Dermis microvascular lymphatic vessel endothelial cell (primary cell): ENCODE data around the gene CCL21. TPM values are rescaled to one million over a fixed set of nuclear protein-coding genes. Genes with fewer than 3 reads are reported as not detected.
A peak's percentile ranks its signal among the peaks of the same experiment; 100 is the strongest.

Source experiments
- DNase-seq, 2 donors: peaks; one replicate each; pipeline versions ENCODE4 v3.0.0 to v3.0.0-alpha.2; 2010; ENCODE audit warnings: low read depth in 2 of 2
- total RNA-seq: library from RNA; depleted of rRNA; stranded (reverse); fragments of >200 nt; gene quantifications from 2 replicates; pipeline ENCODE4 v1.2.1, GENCODE V29; 2014

The CCL21 gene
- total RNA-seq, 1 donor from 2014 or later = 1.8 TPM

DNA sequence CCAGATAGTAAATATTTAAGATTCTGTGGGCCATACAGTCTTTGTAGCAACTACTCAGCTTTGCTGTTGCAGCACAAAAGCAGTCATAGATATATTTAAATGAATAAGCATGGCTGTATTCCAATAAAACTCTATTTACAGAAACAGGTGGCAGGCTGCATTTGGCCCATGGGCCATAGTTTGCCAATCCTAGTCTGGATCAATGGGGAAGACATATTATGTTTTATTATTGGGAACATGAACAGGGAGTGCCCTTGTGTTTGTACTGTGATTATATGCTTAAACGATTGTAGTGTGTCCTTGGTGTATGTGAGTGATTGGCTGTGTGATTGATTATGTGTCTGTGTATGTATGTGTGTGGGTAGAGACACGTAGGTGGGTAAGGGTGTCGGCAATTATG, 35.5 kb downstream of the CCL21 start:
- DNase-seq = no peak

GRCh38 chr9:34671307-34671706, 38.6 kb downstream of the CCL21 start:
- DNase-seq = no peak

DNA sequence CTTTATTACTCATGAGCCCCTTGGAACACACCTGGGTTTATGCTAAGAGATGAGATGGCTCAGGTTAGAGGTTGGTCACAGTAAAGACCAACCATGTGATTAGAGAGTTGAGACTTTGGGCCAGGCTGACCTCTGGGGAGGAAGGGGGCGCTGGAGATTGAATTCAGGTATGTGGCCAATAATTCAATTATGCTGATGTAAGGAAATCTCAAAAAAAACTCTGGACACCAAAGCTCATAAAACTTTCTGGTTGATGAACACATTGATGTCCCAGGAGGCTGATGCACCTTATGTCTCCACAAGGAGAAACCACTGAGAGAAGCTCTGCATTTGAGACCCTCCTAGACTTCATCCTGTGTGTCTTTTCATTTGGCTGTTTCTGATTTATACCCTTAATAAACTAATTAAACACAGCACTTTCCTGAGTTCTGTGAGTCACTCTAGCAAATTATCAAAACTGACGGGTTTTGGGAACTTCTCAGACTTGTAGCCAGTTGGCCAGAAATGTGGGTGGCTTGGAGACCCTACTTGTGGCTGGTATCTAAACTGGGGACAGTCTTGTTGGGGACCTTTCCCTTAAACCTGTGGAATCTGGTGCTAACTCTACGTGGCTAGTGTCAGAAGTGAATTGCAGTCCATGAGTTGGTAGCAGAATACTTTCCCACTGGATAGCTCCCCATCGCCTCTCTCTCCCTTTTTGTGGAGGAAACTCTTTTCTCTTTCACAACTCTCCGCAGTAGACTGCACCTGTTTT, 40.0 kb downstream of the CCL21 start:
- no peak for DNase-seq

GRCh38 chr9:34665381-34666250, 44.3 kb downstream of the CCL21 start:
- peak; percentile 34 to 87 for DNase-seq

DNA sequence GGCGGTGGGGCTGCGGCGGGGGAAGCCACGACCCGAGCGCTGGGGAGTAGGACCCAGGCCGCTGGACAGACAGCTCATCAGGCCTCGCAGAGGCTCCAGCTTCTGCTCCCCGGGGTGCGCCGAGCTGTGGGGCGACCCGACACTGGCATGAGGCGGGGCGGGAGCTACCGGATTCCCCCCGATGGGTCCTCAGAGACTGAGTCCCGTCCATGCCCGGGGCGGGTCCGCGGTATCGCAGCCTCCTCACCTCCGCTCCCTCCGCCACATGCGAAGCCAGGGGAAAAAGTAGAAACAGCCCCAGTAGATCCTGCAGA, 44.9 kb downstream of the CCL21 start:
- DNase-seq = no peak

DNA sequence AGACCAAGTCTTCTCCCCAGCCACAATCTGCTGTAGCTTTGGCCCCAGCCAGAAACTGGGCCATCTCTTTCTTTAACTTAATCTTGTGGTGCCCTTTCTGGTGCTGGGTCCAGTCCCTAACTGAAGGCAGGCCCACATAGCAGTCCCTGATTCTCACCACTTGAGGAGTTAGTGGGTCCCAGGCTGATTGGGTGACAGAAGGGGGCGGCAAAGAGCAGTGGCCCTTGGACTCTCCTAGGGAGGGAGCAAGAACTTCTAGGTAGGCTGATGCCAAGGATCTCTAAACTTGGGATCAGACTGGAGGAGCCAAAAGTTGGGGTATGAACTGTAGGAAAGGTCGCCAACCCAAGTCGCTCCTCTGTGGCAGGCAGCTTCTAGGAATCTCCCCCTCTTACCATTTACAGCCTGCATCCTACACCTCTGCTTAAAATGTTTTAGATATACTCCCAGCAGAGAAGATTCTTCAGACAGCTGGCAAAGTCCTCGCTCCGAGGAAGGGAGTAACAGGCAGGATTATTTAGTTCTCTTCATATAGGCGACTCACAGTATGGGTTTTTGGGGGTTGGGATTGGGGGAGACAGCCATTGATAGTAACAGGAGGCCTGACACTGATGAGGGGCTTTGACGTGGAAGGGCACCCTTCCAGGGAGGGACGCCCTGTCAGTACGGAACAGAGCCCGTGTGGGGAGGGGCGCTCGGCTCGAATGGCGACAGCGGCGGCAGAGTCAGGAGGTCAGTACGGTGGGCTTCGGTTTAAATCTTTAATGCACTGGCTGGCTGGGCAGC, 45.5 kb downstream of the CCL21 start:
- DNase-seq = peak in 1 of 2 donors; percentile 66

DNA sequence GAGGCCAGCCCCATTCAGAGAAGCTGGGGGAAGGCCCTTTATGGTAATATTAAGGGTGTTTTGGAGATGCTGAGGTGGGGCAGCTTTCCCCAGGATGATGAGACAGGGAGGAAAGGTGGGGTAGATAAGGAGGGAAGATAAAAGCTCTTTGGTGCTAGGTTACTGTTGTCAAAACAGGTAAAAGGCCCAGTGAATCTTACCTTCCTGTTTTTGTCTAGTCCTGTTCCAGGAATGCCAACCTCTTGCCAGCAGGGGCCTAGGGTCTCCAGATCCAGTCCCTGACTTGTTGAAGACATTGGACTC, 46.7 kb downstream of the CCL21 start:
- DNase-seq = no peak

DNA sequence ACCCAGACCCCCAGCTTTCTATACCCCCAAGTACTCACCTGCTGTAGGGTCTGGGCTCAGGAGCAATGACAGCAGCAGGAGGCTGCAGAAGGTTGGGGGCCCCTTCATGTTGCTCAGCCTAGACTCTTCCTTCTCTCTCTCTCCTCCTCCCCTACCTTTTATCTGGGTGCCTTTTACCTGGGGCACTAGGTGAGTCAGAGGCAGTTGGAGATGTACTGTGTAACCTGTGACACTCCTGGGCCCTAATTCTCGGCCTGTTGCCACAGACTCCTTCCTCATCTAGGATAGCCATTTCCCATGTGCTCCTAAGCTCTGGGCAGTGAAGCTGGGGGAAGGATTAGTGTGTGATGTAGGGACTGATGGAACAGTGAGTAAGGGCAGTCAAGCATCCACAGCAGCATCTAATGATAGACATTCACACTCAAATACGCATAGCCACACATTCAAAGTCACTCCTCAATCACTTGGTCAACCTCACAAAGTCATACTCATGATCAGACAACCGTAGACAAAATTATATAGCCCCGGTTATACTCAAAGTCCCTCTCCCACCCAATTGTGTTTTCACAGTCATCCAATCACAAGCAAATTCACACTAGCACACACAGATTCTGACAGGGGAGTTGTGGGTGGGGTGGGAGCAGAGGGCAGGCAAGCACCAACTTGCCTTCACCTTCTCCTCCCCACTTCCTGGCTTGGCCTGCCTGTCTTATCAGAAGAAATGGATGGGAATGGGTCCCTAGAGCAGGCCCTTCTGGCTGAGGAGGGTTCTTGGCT, 47.2 kb downstream of the CCL21 start, which contains the start of gene CCL27:
Gene CCL27 (minus strand): TSS at position 132 of the 777 bp plus-strand sequence. CDS start 24 bp downstream, at position 108.
- no peak for DNase-seq

GRCh38 chr9:34659592-34660253, 50.2 kb downstream of the CCL21 start:
- DNase-seq = no peak

Other genes starting within 250 kb of the CCL21 start
- gene ENHO, start 187.1 kb downstream of the CCL21 start, total RNA-seq = under 0.01 TPM in 1 of 2 replicates, not detected in the other
- gene CNTFR, start 120.4 kb downstream of the CCL21 start, total RNA-seq = not detected in 2 replicates
- gene RPP25L, start 98.0 kb downstream of the CCL21 start, total RNA-seq = 16.9 and 17.7 TPM in 2 replicates
- gene DCTN3, start 89.6 kb downstream of the CCL21 start, total RNA-seq = 76.0 and 80.8 TPM in 2 replicates
- gene ARID3C, start 81.1 kb downstream of the CCL21 start, total RNA-seq = 0.25 TPM in 1 of 2 replicates, not detected in the other
- 34.9 and 48.4 TPM in 2 replicates for gene SIGMAR1, start 72.3 kb downstream of the CCL21 start, total RNA-seq
- 23.5 and 33.4 TPM in 2 replicates for gene GALT, start 63.5 kb downstream of the CCL21 start, total RNA-seq
- 3.5 and 4.9 TPM in 2 replicates for gene IL11RA, start 58.0 kb downstream of the CCL21 start, total RNA-seq
- not detected in 2 replicates for gene CCL27, start 47.5 kb downstream of the CCL21 start, total RNA-seq
- not detected in 2 replicates for gene CCL19, start 18.9 kb downstream of the CCL21 start, total RNA-seq
- gene PHF24, start 248.1 kb upstream of the CCL21 start, total RNA-seq = under 0.01 TPM in 1 of 2 replicates, not detected in the other